Activated T-helper 1 cell treated with Interleukin-2 at 50 U/mL for 16 hours (primary cell): Measurements from ENCODE around the gene HSPG2.

ENCODE experiments used
- DNase-seq: peaks from one replicate; pipeline ENCODE4 v3.0.0-alpha.2; 2020; ENCODE audit warnings: low read depth

Gene HSPG2

DNA sequence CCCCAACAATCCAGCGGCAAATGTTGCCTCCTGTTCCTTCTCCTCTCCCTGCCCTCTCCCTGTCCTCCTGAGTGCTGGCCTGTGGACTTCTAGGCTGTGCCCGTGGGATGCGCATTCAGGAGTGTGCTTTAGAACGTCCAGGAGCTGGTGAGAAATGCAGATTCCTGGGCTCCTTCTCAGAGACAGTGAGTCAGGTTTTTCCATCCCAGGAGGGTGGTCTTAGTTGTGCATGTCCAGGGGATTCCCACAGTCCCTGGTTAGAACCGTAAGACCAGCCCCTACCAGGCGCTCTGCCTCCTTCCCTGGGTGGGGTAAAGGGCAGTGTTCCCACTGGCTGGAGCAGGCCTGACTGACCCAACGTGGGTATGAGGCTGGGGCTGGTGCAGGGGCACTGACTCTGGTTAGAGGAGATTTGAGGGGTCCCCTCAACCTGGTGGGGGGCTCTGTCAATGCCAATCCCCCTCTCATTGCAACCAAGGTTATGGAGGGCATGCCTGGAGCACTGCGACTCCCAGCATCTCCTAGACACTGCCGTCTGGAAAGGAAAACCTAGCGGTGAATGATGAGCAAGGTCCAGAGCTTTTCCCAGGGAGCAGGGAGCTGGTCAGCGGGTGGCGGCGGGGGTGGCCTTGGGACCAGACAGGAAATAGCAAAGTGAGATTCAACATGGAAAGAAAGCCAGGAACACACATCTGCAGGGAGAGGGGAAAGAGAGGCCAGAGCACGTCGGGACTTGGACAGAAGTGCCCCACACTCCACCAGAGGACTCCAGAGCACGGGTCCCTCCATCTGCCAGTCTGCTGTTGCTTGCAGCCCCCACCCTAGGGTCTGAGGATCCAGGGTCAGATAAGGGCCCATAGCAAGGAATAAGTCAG is 38.5 kb downstream of the HSPG2 start:
- no peak for DNase-seq

DNA sequence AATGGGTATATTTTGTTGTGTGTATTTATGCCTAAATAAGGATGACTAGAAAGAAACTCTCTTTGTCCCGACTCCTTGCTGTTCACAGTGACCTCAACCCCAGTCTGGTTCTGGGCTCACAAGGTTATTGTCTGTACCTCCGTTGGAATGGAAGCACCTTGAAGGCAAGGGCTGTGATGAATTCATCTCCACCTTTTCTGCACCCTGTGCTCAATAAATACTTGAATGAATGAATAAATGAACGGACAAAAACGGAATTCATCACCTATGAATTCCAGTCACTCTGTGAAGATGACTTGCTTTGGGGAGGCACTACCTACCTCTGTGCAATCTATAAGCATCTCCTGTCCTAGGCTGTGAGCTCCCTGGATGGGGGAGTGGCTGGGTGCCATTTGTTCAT is 39.3 kb downstream of the HSPG2 start:
- no peak for DNase-seq

DNA sequence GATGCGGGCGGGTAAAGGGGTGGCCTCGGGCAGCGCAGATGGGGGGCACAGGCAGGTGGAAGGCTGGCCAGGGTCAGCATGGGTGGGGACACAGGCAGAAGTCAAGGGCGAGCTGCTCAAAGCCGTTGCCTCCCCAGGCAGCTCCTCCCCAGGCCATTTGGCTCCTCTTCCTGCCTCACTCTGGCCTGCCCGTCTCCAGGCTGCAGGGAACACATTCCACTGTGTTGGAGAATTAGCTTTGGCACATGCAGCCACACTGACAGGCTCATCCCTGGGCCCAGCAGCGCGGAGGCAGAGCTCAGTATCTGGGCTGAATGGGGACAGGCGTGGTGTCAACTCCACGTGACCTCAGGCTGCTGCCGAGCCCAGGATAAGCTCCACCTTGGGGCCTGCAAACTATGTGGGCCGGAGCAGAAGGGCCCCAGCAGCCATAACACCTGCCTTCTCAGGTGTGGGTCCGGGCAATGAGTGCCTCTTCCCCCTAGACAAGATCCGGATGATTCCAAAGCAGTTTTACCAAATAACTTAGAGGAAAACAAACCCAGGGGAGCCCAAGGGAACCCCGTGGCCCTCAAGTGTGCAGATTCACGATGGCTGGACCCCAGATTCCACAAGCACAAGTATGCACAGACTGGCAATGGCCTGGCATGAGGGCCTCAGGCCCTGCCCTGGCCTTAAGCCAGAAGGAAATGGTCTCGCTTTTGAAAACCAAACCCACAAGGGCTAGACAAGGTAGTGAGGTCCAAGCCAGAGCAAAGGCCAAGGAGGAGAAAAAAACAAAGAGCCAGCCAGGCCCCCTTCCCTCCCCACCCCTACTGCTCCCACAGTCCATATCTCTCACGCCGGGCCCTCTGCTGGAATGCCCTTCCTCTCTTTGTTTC is 40.2 kb downstream of the HSPG2 start:
- DNase-seq, result no peak

DNA sequence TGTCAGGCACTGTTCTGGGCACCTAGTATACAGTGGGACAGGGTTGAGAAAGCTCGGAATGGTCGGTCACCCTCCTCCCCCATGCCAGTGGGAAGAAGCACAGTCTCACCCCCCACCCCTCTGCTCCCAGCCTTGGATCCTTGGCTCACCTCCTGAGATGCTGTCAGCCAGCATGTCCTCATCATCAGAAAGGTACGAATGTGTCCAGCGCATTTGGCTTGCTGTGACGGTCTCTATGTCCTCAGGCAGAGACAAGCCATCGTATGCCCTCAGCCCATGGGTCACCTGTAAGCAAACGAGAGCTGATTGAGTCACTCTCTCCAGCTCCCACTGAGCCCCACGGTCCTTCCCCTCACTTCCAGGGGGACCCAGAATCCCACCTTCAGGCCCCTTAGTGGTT is 41.1 kb downstream of the HSPG2 start:
- DNase-seq, result no peak

DNA sequence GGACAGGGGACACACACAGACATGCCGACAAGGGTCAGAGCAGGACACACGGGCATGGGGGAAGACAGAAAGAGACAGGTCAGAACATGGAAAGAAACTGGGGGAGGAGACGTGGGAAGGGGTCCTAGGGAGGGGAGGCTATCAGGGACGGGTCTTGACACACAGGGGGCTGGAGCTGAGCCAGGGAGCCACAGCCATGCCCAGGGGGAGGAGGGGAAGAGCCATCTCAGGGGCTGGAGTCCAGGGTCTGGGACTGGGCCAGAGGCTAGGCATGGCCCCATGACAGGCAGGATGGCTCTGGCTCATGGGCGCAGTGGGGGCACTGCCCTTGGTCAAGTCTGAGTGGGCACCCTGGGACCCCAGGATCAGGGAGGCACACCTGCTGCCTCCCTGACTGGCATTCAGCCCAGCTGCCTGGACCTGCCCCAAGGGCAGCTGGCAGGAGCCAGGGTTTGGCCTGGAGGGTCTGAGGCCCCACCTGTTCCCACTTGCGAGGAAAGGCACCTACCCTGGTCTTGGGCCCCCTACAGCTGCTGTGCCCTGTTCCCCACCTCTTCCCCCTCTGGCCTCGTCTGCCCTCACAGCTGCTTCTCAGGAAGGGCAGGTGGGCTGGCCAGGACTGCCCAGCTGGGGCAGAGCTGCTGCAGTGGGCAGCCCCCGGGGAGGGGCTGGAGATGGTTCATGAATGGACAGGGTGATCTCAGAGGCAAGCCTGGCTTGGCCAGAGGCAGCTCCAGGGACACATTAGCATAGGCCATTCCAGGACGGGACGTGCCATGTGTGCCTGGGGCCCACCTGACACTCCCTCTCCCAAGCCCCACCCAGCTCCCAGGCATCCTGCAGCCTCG is 42.9 kb downstream of the HSPG2 start:
- DNase-seq, result no peak

DNA sequence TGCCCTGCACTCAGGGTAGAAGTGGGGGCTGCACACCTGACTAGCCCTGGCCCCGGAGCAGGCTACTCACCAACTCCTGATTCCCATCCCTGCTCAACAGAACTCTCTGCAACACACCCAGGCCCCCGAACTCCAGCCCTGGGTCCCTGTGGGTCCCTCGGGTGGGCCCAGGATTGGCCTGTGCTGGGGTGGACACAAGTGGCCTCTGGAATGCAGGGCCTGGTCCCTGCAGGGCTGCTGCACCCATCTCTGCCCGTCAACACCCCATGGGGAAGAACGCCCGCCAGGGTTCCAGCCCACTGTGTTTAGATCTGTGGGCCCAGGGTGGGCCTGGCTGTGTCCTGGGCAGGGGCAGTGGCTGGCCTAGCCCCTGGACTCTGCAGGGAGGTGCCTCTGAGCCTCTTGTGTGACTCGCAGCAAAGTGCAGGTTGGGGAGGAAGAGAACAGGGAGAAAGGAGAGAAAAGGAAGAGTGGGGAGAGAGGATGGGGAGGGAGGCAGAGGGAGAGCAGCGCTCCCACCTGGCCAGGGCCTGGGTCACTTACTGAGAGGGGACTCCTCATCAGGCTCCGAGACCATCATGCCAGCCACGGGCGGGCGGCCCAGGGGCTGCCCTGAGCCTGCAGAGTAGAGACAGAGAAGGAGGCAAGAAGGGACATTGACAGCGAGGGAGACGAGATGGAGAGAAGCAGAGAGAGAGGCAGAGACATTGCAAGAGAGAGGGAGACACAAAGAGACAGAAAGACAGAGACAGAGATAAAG is 43.9 kb downstream of the HSPG2 start:
- no peak for DNase-seq

DNA sequence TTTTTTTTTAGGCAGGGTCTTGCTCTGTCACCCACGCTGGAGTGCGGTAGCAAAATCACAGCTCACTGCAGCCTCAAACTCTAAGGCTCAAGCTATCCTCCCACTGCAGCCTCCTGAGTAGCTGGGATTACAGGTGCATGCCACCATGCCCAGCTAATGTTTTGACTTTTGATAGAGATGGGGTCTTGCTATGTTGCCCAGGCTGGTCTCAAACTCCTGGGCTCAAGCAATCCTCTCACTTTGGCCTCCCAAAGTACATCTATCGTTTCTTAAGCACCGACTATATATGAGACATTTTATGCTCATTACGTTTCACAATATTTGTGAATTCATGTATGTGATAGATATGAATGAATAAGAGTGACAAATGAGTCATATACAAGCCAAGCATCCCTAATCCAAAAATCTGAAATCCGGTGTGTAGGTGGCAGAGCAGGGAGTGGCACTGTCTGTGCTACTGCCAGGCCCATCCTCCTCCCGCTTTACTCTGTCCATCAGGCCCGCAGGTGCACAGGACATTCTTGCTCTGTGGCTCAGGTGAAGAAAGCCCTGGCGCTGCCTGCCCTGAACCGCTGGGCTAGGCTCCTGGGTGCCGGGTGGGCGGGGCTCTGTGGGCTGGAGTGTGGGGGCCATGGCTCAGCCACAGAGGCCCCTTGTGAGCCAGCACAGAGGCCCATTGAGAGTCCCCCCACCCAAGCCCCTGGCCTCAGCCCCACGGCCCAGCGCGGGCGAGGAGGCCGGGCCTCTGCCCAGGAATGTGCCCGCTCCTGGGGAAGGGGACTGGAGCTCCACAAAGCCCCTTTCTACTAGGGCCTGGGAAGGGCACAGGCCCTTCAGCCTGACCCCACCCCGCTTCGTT is 45.3 kb downstream of the HSPG2 start:
- DNase-seq, result no peak

DNA sequence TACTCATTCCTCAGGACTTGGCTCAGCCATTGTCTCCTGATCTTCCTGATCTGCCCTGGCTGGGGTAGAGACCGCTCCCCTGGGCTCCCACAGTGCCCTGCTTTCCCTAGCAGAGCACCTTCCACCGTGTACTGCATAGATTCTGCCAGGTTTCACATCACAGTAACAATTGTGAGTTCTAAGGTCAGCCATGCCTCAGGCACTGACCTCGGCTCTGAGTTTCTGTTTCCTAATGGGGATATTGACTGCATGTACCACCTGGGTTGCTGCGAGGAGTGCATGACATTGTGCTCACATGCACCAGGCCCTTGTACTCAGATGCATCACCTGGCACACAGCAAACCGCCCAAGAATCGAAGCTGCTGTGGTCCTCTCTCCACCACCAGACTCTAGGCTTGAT is 46.0 kb downstream of the HSPG2 start:
- DNase-seq, result no peak

DNA sequence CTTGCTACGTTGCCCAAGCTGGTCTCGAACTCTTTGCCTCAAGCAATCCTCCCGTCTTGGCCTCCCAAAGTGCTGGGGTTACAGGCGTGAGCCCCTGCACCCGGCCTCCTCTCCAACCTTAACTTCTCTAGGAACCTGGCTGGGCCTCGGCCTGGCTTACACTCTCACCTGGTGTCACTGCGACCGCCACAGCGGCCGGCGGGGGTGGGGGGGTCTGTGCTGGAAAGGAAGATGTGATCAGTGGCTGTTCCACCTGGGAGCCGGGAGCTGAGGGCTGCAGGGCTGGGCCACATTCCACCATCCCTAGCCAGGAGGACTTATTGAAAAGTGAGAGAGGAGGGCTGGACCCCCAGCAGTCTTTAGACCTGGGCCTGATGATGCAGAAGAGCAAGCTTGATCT is 48.6 kb downstream of the HSPG2 start:
- DNase-seq, result no peak

DNA sequence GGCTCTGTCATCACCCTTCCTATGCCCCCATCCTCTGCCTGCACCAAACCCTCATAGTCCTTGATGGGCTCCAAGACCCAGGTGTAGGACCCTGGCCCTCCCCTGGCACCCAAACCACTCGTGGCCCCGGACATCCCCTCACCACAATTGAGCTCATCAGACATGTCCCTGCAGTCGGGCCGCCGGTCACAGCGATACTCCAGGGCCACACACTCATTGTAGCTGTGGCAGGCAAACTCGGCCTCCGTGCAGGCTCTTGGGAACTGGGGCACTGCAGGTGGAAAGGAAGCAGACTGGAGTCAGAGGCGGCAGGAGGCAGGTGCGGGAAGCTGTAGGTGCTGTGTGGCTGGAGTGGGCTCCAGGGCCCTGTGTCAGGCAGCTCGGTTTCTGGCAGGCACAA is 49.3 kb downstream of the HSPG2 start:
- DNase-seq, result no peak

DNA sequence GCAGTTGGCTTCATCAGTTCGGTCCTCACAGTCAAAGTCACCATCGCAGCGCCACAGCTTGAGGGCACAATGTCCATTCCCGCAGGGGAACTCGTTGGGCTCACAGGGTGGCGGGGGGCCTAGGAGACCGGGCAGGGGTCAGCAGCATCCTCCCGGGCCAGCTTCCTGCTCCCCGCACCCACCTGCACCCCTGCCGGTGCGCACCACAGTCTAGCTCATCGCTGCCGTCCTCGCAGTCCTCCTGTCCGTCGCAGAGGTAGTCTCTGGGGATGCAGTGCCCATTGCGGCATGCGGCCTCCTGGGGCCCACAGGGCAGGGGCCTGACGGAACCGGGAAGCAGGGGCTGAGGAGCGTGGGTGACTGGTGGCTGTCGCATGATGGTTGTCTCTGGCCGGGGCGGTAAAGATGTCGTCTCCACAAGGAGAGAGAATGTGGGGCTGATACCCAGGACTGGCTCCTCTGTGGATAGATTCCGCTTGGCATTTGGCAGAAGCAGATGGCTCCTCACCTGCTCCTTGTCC is 49.8 kb downstream of the HSPG2 start:
- no peak for DNase-seq

DNA sequence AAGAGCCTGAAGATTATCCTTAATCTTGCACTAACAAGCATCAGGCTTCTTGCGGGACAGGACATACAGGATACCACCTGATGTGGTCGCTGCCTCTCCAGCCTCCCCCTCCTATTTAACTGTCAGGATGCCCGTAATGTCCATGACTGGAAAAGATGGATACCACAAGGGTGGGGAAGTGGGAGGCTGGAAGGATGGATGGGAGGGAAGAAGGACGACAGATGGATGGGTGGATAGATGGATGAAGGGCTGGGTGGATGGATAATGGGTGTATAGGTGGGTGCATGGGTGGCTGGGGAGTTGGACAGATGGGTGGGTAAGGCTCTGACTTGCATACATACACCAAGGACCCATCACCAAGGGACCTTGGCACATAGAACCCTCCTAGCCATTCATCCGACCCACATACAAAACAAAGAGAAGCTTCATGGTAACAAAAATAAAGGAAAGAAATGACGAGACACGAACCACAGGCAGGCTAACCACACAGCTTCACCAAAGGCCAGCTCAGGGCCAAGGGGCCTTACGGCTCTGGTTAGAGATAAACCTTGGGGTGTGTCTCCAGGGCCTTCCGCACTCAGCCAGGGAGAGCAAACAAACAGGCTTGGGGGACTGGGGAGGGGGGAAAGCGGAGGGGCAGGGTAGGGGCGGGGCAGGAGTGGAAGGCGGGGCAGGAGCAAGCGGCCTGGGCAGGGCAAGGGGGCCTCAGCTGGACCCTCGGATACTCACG is 50.5 kb downstream of the HSPG2 start:
- DNase-seq, result no peak

DNA sequence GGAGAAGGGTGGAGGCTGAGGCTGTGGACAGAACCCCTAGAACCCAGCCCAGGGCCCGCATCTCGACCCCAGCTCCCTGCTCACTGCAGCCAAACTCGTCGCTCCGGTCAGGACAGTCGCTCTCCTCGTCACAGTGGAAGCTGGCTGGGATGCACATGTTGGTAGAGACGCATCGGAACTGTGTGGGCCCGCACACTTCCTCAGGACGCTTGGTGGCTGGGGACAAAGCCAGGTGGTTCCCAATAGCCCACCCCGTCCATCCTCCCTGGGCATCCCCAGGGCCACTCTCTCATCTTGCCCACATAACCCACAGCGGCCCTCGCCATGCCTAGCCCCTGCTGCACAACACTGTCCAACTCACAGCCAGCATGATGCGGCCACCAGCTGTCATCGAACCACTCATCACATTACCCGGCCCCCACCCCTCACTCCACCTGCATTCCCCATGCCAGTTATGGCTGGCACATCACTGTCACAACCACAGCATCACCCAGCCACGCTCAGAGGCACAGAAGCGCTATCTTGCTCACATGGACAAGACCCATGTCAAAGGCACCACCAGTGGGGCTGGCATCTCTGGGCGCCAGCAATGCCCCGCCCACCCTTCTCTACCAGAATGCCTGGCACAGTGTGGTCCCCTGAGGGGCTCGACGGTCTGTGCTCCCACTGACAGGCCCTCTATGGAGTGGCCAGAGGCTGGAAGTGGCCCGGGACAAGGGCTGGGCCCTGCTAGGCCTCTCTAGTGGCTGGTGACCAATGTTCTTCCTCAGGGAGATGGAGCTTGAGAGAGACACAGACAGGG is 51.7 kb downstream of the HSPG2 start:
- no peak for DNase-seq

DNA sequence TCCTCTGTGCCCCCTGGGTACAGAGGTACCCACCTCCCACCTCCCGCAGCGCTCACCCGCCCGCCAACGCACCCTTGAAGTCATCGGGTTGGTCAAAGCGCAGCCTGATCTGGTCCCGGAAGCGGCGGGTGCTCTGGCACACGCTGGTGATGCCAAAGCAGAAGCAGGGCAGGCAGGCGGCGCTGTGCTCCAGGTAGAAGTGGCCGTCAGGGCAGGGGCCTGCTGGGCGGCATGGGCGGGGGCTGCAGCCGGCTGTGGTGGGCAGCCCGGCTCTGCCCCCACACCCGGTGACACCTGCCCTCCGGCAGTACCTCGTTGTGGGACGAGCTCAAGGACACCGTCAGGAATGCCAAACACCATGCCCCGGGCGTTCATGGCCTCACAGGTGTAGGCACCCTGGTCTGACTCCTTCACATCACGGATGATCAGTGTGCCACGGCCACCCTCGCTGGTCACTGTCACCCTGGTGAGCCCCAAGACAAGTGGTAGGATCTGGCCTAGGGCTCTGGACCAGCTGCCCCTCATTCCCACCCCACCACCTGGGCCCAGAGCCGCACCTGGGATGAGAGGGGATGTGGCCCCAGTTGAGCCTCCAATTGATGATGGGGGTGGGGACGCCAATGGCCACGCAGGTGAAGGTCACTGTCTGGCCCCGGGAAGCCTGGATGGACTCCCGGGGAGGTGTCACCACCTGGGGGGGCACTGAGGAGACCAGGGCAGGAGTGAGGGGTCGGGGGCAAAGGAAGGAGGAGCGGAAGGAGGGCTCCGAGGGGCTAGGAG is 52.5 kb downstream of the HSPG2 start:
- DNase-seq, result no peak

DNA sequence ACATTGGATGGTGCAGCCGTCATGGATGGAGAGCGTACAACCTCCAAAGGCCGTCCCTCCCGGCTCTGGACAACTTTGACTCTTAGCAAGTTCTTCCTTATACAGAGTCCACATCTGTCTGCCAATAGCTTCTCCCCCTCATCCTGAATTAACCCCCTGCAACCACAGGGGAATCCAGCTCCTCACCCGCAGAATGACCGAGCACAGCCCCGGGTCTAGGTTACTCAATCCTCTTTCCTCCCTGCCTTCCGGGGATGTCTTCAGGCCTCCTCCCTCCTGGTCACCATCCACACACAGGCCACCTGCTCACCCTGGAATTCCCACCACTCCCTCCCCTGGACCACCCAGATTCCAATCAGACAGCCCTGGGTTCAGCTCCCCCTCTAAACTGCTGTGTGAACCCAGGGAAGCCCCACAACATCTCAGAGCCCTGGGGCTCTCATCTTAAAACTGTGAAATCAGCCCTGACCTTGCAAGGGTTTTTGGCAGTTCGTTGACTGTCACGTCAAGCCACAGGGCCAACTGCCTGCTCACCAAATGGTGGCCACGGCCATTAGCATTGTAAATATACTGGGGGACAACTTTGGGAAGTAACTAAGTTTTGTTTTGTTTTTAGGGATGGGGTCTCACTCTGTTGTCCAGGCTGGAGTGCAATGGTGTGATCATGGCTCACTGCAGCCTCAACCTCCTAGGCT is 54.2 kb downstream of the HSPG2 start:
- DNase-seq, result no peak

DNA sequence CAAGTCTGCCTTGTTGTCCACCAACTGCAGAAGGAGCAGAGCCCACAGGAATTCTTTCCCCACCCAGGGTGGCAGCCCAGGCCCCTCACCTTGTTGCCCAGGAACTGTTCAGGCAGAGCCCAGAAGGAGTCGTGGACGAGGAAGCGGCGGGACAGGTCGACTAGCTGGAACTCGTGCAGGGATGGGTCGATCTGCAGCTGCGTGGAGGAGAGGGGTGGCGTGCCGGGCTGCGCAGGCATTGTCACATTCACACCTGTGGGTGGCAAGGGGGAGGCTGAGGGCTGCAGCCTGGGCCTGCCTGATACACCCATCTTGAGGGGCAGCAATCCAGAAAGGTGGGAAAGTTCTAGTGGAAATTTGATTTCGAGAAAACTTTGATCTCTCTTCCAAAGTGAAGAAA is 55.9 kb downstream of the HSPG2 start:
- no peak for DNase-seq

DNA sequence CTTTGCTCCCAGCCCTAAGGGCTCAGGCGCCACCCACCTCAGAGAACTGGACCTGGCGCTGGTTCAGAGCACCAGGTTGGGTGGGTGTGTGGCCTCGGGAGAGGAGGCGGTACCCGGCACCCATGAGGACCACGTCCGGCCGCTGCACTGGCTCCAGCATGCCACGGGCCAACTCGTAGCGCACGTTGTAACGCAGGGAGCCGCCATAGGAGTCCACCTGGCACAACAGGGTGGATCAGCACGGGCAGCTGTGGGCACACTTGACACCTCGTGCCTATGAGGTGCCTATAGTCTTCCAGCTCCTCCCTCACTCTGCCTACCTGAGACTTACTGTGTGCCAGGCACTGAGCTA is 56.5 kb downstream of the HSPG2 start:
- no peak for DNase-seq
